HG03159 (cell line): ENCODE measurements around the gene RRP1.

ENCODE experiments used
- ATAC-seq: cut with Tn5 transposase; IDR thresholded peaks from one replicate; pipeline ENCODE4 v1.9.1; 2021; ENCODE audit warnings: mild to moderate bottlenecking, moderate library complexity; ENCODE audit not compliant: unreplicated experiment

The RRP1 gene

DNA sequence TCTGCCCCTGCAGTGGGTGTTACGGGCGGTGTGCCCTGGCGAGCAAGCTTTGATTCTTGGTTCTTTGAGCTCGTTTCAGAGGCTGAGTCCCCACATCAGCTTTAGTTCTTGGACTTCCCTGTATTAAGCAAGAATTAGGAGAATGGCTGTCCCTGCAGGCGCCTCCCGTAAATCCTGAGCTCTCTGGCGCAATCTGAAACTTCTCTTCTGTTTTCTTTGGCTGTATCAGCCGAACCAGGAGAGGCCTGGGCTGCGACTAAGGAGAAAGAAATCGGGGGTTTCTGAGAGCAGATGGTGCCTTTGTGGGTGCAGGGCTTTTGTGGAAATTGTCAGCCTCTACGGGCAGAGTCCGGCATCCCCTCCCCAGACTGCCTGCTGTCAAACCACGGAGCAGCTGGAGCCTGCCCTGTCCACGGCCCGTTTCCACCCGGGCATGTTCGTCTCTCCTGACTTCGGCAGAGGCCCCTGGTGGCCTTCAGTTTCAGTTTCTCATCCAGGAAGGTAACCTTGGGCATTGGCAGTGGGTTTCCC, 31.2 kb upstream of the RRP1 start:
- ATAC-seq: no peak

DNA sequence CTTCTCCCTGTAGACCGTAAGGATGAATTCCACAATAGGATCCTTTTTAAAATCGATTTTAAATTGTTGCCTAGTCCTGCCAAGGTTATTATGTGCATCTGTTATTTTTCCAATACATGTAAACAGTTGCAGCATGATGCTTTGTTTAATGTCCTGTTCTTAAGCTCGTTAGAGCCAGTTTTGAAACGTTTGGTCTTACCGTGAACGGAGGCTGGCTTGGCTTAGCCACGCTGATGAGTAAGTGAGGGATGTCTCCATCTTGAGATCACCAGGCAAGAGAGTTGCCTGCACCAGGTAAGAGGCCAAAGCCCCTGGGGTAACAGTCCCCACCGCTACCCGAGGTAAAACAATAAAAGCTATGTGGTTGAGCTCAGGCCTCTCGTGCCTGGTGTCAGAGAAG, 30.6 kb upstream of the RRP1 start:
- no peak for ATAC-seq

DNA sequence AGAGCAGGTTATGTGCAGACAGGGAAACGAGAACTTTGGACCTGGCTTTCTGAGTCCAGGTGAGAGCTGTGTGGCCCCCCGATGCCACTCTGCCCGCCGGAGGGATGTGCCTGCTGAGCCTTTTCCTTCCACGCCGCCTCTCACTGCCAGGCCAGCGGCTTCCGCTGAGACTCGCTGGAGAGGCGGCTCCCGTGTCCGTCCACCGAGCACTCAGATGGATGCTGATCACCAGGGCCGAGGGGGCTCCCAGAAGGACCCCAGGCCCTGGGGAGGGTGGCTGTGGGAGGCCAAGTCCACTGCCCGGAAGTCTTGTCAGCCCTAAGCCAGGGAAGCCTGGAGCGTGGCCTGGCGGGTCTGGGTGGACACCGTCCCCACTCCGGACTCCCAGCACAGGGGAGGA, 29.7 kb upstream of the RRP1 start:
- no peak for ATAC-seq

DNA sequence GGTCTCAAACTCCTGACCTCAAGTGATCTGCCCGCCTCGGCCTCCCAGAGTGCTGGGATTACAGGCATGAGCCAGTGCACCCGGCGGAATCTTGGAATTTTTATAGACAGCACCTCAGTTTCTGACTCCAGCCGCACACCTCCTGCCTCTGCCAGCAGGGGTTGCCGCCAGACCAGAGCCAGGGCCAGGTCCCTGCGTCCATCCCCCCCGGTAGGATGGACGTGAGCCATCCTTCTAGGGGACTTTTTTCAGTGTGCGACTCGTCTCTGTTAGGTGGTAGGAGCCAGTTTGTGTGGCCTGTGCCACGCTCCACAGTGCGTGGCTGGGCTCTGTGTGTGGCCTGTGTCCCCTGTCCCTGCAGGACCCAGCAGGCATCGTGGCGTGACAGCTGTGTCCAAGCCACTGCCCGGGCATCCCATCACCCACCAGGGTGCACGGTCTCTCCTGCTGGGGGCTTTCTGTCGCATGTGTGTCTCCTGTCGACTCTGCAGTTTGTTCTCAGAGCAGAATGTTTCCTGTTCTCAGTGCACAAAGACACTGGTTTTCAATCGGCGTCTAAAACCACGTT, 28.9 kb upstream of the RRP1 start:
- no peak for ATAC-seq

DNA sequence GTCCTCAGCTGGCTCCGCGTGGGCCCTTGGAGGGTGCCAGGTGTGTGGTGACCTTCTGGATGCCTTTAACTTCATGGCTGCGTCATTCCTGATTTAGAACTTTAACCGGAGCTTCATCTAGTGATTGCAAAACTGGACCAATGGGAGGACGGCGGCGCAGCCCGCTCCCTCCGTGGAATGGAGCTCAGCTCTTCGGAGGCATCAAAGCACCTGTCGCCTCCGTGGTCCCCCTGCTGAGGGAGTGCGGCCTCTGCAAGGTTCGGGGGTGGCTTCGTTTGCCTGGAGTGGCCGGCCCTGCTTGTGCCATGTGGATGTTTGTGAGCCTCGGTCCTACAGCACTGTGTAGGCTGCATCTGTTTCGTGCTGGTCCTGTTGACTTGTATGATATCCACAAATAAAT, 27.5 kb upstream of the RRP1 start:
- no peak for ATAC-seq

DNA sequence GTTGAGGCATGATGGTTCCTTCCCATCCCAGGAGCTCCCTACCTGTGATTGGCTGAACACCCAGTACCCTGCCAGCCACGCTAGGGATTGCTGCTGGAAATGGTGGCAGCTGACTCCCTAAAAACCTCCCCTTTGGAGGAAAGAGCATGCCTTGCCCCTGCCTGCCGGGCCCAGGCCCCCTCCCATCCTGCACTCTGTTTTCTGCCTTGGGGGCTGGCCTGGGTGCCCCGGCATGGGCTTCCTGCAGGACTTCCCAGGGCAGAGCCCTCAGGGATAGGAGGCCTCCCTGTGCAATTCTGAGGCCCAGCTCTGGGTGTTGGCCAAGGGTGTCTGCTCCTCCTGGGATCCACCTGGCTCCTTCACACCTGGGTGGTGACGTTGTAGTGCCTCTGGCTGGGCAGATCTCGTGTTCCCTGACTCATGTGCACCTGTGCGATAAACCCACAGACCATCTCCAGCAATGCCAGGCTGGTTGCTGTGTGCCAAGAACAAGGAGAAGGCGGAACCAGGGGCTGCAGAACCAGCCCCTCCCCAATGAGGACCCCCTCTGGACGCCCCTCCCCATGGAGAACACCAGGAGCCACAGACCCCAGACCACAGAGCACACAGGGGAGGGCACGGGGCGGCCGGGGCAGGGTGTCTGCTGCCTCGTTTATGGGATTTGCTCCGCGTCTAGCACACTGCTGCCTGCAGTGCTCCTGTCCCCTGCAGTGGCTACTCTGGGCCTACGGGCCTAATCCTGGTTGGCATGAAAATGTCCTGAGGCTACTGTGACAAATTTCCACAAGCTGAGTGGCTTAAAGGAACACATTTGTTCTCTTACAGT, 26.9 kb upstream of the RRP1 start:
- no peak for ATAC-seq

DNA sequence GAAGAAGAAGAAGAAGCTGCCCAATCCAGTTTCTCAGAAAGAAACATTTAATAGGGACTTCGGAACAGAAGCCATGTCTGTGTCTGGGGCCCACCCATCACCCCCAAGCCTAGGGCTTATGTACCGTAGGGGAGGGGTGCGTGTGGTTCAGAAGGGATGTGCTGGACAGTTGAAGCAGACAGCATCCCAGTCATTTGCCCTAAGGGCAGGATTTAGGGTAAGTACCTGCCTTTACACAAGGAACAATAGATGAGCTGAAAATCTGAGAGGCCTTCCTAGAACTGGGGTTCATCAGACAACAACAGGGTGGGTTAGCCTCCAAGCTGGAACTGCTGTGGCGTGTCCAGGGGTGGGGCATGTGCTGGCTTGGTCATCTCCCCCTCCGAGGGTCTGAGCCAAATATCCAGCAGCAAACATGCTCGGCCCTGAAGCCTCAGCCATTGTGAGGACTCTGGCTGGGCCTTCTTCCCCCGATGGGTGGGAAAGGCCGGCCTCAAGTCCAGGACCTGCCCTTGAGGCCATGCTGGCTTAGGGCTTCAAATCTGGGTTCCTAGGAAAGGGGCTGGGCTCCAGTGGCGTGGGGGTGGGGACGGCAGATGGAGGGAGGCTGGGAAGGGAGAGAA, 25.4 kb upstream of the RRP1 start:
- no peak for ATAC-seq

DNA sequence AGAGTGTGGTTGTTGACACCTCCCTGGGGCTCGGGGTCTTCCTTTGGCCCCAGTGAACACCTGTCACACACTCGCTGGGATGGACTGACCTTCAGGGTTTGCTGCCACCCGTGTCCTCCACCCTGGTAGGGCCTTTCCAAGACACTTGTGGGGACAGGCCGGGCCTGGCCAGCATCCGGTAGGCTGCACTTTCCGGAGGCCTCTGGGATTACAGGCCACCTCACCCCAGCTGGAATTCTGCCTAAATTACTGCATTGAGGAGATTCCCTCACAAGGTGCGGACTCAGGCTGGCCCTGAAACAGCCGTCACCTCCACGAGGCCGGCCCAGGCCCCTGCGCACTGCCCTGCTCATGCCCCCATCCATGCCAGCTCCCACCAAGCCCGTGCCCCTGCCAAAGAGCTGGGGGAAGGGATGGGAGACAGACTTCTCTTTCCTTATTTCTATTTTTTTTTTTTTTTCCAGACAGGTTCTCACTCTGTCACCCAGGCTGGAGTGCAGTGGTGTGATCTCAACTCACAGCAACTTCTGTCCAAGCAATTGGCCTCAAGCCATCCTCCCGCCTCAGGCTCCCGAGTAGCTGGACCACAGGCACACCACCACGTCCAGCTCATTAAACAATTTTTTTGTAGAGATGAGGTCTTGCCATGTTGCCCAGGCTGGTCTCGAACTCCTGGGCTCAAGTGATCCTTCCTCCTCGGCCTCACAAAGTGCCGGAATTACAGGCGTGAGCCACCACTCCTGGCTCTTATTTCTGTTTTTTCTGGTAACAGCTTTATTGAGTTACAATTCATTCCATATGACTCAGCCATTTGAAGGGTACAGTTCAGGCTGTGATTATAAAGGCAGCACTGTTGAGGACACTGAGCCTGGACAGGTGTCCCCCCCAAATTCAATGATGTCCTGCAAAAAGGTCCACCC, 24.5 kb upstream of the RRP1 start:
- no peak for ATAC-seq

DNA sequence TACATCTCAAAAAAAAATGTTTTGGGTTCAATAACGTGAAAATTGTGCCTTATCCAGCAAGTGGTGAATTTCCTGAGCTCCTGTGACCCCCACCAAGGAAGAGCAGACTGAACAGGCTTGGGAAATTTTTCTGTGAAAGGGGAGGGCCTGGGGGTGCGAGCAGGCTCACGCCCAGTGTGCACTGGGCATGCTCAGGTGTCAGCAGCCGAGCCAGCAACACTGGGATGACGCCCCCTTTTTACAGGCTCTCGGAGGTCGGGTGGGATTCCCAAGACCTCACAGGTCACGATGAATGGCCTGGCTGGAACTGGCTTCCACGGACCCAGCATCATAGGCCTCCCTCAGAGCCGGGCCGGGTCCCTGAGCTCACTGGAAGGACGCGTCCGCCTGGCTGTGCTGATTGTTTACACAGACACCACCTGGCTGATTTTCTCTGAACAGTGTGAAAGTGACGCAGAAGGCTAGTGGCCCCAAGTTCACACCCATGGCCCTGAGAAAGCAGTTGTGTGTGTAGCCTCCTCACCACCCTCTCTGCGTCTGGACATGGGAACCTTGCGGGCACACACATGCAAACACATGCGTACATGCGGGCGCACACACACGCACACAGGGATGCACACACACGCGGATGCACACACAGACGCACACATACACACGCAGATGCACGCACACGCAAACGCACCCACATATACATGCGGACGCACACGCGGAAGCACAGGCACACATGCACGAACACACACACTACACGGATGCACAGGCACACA, 22.5 kb upstream of the RRP1 start:
- ATAC-seq: no peak

DNA sequence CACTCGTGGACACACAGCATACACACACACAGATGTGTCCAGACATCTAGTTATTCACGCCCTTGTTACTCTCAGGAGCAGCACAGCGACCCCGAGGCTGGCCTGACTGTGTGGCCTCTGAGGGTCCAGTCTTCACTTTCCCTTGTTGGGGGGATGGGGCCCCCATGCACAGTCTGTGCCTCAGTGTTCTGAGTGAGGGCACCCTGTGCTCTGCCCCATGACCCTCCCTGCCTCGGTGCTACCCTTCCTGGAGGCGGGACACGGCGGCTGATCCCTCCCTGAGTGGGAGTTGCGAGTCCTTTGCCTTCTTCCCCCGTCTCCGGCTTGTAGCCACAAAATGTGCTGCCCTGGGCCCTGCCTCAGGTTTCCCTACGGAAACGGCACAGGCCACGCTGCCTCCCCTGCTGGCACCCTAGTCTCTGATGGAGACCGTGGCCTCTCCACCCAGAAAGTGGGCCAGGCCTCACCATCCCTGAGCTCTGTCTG, 21.8 kb upstream of the RRP1 start:
- ATAC-seq: no peak

DNA sequence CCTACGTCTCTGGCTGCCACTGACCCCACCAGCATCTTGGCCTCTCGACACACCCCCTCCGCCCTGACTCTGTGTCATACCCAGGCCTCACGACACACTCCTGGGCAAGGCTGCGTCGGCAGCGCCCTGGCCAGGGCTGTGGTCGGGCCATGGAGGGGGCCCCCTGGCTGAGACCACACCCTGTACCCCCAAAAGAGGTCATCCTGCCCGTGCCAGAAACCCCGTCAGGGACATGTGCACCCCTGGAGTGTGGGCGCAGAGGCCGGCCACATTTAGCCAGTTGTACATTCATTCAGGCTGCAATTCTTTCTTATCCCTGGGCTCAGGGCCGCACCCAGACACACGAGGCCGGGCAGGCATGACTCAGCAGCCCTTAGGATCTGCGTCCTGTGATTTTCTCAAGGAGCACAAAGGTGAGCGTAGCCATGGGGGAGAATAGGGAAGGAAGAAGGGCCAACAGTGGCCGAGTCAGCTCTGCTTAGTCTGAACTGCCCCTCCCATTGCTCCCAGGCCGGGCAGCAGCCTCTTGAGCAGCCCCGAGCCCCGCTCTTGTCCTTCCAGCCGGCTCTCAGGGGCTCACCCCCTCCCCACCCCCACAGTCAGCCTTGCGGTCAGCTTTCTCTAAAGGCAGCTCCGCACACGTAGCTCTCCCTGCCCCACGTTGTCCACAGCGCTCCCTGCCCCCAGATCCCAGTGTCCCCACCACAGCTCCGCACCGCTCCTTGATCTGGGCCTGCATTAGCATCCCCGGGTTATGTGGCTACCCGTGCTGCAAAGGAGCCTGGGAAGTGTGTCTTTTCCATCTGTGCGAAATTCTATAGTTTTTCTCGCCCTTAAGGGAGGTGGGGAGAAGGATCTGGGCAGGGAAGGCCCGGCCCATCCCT, 21.2 kb upstream of the RRP1 start:
- no peak for ATAC-seq

DNA sequence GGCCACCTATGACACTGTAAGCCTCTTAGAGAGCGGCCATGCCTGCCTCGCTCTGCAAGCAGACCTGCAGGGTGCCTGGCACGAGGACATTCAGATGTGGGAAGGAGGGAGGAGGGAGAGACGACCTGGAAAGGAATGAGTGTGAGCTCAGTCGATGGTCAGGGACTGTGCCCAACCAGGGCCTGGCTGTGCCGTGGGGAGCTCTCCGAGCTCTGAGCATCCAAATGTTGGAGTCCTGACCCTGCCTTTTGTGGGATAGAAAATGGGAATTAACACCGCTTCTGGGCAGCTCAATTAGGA, 20.6 kb upstream of the RRP1 start:
- no peak for ATAC-seq

DNA sequence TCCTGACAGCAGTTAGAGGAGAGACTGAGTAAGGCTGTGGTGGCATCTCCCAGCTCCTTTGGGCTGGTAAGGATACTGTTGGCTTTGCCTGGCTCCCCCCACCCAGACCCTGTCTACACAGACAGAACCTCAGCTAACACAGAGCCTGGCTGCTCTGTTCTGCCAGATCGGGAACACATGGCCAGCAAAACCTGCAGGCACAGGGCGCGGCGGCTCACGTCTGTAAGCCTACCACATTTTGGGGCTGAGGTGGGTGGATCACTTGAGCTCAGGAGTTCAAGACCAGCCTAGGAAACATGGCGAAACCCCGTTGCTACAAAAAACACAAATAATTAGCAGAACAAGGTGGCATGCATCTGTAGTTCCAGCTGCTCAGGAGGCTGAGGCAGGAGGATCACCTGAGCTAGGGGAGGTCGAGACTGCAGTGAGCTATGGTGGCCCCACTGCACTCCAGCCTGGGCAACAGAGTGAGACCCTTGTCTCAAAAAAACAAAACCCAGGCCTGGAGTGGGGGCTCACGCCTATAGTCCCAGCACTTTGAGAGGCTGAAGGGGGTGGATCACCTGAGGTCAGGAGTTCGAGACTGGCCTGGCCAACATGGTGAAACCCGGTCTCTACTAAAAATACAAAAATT, 19.9 kb upstream of the RRP1 start:
- ATAC-seq: no peak

DNA sequence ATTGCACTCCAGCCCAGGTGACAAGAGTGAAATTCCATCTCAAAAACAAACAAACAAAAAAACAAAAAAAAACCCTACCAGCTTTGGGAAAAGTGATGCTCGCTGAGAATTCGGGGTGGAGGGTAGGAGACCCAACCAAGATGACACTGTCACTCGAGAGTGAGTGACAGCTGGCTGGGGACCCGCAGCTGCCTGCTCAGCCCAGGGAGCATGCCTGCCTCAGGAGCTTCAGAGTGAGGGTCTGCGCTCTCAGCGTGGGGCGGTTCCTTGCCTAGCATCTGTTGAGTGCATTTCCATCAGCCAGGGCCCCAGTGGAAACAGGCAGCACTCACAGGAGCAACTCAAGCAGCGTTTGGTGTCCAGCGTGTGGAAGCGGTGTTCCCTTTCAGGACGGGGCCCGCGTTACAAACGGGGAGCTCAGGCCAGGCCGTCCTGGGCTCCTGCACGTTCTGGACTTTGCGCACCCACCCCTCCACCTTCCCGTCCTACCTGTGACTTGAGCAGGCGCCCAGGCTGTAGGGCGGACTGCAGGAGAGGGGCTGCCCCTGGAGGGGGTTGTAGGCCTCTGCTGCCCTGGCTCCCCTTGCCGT, 19.2 kb upstream of the RRP1 start:
- ATAC-seq: no peak

DNA sequence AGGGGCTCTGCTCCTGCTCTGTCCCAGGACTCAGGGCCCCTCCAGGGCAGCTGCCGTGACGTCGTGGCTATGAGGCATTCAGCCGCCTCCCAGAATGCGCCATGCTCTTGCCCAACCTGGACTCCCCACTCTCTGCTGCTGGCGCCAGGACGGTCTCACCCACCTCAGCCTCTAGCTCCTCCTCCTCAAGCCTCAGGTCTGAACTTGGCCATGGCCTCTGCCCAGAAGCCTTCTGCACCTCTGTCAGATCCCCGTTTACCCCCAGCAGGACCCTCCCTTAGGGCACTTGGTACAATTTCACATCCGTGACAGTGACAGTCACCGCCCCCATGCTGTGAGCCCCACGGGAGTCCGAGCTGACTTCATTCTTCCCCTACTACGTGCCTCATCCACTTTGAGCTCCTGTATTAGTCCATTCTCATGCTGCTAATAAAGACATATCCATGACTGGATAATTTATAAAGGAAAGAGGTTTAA, 18.1 kb upstream of the RRP1 start:
- no peak for ATAC-seq

DNA sequence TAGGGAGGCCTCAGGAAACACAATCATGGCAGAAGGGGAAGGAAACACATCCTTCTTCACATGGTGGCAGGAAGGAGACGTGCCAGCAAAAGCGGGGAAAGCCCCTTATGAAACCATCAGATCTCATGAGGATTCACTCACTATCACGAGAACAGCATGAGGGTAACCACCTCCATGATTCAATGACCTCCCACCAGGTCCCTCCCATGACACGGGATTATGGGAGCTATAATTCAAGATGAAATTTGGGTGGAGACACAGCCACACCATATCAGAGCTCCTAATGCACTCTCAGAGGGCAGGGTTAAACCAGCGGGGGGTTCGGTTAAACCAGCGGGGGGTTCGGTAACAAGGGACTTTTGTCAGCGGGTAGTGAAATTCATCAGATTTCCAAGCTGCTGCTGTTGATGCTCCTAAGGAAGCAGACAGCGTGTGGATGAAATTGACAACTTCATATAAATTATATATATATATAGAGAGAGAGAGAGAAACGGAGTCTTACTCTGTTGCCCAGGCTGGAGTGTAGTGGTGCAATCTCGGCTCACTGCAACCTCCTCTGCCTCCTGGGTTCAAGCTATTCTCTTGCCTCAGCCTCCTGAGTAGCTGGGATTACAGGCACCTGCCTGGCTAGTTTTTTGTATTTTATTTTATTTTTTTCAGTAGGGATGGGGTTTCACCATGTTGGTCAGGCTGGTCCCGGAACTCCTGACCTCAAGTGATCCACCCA, 17.5 kb upstream of the RRP1 start:
- ATAC-seq: no peak

DNA sequence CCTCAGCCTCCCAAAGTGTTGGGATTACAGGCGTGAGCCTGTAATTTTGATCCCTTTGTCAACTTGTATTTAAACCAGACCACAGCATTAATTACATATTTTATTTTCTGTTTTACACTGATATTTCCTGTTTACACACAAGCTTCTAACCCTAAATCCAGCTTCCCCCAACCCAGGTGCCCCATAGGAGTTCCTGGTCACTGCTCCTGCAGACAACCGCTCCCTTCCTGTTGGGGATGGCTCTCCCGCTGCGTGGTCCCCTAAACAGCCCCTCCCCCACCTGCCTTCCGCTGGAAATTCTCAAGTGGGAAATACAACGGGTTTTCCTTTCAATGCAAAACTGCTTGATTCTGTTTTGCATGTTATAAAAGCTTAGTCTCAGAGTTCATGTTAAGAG, 17.0 kb upstream of the RRP1 start:
- no peak for ATAC-seq

DNA sequence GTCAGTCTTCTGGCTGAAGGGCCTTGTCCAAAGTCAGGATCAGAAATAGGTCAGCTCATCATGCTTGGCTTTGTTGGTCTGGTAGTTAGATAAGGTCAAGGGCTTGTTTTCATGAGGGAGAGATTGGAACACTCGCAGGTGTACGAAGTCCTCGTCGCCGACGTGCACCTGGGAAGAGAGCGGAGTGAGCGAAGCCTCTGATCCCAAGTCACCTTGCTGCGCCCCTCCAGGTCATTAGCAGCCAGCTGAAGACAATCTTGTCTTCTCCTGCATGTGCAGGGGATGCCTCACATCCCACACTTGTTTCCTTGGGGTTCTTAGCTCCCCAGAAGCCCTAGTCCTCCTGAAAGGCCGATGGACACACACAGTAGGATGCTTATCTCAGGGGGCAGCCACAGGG, 15.2 kb upstream of the RRP1 start:
- no peak for ATAC-seq
